Effector memory CD4-positive, alpha-beta T cell (primary cell): ENCODE measurements around the gene PTPN9.
"Not testable (repeated sequence)": the region's sequence is repeated elsewhere in the genome, so short reads cannot be mapped to it uniquely, and the experiment has no call there.

Experiments
- DNase-seq, 3 donors: peaks; one replicate each; pipeline ENCODE4 v3.0.0-alpha.2; 2020
- H3K27ac ChIP-seq: 2 replicates; pipeline ENCODE4 v1.7.0; 2013; ENCODE audit warnings: mild to moderate bottlenecking, low read length, moderate library complexity; ENCODE audit not compliant: insufficient read depth, poor library complexity, severe bottlenecking
- H3K27me3 ChIP-seq: replicated peaks from 2 replicates; pipeline ENCODE4 v1.7.0; 2013; ENCODE audit warnings: mild to moderate bottlenecking, low read length; ENCODE audit not compliant: insufficient read depth, control insufficient read depth, poor library complexity, severe bottlenecking
- H3K36me3 ChIP-seq: 2 replicates; pipeline ENCODE4 v1.7.0; 2013; ENCODE audit warnings: mild to moderate bottlenecking, low read length, moderate library complexity; ENCODE audit not compliant: control insufficient read depth, insufficient read depth
- H3K4me1 ChIP-seq: 2 replicates; pipeline ENCODE4 v1.7.0; 2013; ENCODE audit warnings: low read length, mild to moderate bottlenecking; ENCODE audit not compliant: control insufficient read depth, insufficient read depth, poor library complexity, severe bottlenecking
- H3K4me3 ChIP-seq: 2 replicates; pipeline ENCODE4 v1.7.0; 2013; ENCODE audit warnings: low read length, low read depth, mild to moderate bottlenecking; ENCODE audit not compliant: insufficient read depth, poor library complexity, severe bottlenecking
- H3K9me3 ChIP-seq: 2 replicates; pipeline ENCODE4 v1.7.0; 2013; ENCODE audit warnings: mild to moderate bottlenecking, low read length, moderate library complexity; ENCODE audit not compliant: control insufficient read depth

Gene PTPN9

DNA sequence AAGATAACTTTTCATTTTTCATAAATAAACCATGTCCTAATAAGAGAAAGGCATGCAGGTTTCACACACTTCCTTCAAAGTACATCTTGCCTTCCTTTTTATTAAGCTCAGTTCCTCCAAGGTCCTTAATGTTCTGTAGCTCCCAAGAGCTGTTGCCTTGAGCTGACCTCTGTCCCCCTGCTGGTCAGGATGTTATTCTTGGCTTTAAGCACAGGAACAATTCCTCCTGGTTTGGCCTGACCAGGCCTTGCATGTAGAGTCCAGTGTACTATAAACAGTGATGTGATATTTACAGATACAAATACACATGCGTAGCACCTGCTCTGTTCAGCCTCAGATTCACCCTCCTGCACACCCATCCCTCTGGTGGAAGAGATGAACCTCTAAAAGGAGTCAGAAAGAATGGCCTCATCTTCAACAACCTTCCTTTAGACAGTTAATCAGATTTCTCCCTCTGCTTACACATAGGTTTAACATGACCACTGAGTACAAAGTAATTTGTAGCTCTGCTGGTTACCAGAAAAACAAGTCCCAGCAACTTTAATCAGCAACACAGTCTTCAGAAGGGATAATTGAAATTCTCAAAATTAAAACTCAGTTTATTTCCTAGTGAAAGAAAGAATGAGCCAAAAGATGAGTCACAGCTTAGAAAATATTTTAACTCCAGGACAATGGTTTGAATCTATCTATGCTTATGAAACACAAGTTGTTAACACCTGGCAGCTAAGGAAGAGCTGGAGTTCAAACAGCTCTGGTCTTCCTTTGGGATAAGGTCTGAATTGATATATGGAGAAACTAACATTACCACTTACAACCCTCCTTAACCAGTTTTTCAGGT lies 46.5 kb downstream of the PTPN9 start:
- no peaks in the 10 kb centered on the region for H3K27me3 ChIP-seq
- no peak overlapping the region for H3K4me3 ChIP-seq
- no peak for DNase-seq
- no peaks in the 10 kb centered on the region for H3K36me3 ChIP-seq
- no peaks in the 10 kb centered on the region for H3K4me1 ChIP-seq
- H3K9me3 ChIP-seq, result no peaks in the 10 kb centered on the region
- H3K27ac ChIP-seq, result no peak overlapping the region

DNA sequence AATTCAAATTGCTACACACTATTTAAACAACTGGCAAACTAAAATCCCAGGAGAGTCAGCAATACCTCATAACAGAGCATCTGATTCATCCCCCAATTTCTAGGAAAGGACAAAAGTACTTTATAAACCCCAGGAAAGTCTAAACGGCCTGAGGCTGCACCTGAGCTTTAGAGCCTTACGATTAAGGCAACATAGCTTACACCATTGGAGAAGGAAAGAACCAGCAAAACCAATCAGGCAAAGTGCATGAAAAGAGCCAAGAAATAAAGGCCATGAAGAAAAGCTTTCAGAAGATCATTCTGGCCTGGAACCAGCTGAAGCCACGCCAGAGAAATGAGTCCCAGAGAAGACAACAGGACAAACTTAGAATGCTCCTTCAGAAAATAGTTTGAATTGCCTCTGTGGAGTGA lies 48.1 kb downstream of the PTPN9 start:
- no peak overlapping the region for H3K4me3 ChIP-seq
- H3K4me1 ChIP-seq, result no peaks in the 10 kb centered on the region
- H3K36me3 ChIP-seq, result peaks cover 8% of the 10 kb centered on the region
- no peaks in the 10 kb centered on the region for H3K27me3 ChIP-seq
- no peak for DNase-seq
- no peak overlapping the region for H3K27ac ChIP-seq
- H3K9me3 ChIP-seq, result no peaks in the 10 kb centered on the region

DNA sequence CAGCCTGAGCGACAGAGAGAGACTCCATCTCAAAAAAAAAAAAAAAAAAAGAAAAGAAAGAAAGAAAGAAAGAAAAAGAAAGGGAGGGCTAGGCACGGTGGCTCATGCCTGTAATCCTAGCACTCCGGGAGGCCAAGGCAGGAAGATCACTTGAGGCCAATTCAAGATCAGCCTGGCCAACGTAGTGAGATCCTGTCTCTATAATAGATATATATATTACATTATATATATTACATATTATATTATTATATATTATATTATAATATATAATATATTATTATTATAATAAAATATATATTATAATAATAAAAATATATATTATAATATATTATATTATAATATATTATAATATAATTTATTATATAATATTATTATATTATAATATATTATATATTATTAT lies 48.9 kb downstream of the PTPN9 start:
- no peak for DNase-seq
- Histone ChIP-seq H3K4me3 (no peak overlapping the region), H3K27me3 (no peaks in the 10 kb centered on the region), H3K36me3 (peaks cover 8% of the 10 kb centered on the region), H3K4me1 (no peaks in the 10 kb centered on the region), H3K9me3 (no peaks in the 10 kb centered on the region), H3K27ac (no peak overlapping the region)

- not testable (repeated sequence) for H3K4me3 ChIP-seq, H3K9me3 ChIP-seq, H3K4me1 ChIP-seq, DNase-seq, H3K27me3 ChIP-seq, H3K27ac ChIP-seq
- peaks cover 25% of the 10 kb centered on the region for H3K36me3 ChIP-seq
Measured at GRCh38 chr15:75525756-75526155, 53.4 kb downstream of the PTPN9 start.

DNA sequence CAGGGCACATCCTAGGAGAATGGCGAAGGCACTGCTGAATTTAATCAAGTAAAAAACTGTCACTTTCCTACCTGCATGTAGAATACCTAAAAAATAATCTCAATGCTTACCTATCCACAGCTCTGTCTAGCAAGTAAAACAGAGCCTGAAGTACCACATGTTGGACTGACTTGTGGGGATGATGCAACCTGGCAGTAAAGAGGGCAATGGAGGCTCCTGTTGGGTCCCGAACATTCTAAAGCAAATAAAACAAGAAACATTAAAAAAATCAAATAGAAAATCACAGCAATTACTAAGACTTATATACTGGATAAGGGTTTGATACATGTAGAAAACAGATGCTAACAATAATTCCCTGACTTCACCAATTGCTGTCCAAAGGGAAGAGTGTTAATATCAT lies 56.1 kb downstream of the PTPN9 start:
- no peaks in the 10 kb centered on the region for H3K4me1 ChIP-seq

GRCh38 chr15:75517233-75517632 lies 61.9 kb downstream of the PTPN9 start:
- Histone ChIP-seq H3K4me1 (no peaks in the 10 kb centered on the region), H3K4me3 (no peak overlapping the region), H3K27ac (no peak overlapping the region), H3K9me3 (no peaks in the 10 kb centered on the region), H3K36me3 (peaks cover 31% of the 10 kb centered on the region), H3K27me3 (no peaks in the 10 kb centered on the region)
- no peak for DNase-seq

More for the DNA sequence above, 56.1 kb downstream of the PTPN9 start:
- no peak for DNase-seq
- Histone ChIP-seq H3K9me3 (no peaks in the 10 kb centered on the region), H3K4me3 (no peak overlapping the region), H3K27ac (no peak overlapping the region), H3K27me3 (no peaks in the 10 kb centered on the region), H3K36me3 (peaks cover 36% of the 10 kb centered on the region)

GRCh38 chr15:75508840-75509532 lies 70.1 kb downstream of the PTPN9 start:
- no peaks in the 10 kb centered on the region for H3K9me3 ChIP-seq
- no peak overlapping the region for H3K4me3 ChIP-seq
- H3K27ac ChIP-seq, result no peak overlapping the region
- no peak for DNase-seq
- H3K4me1 ChIP-seq, result no peaks in the 10 kb centered on the region
- peaks cover 12% of the 10 kb centered on the region for H3K36me3 ChIP-seq
- no peaks in the 10 kb centered on the region for H3K27me3 ChIP-seq

GRCh38 chr15:75502360-75502759 lies 76.8 kb downstream of the PTPN9 start:
- H3K27ac ChIP-seq, result no peak overlapping the region
- no peak for DNase-seq
- no peaks in the 10 kb centered on the region for H3K4me1 ChIP-seq
- no peaks in the 10 kb centered on the region for H3K9me3 ChIP-seq
- peaks cover 8% of the 10 kb centered on the region for H3K36me3 ChIP-seq
- no peaks in the 10 kb centered on the region for H3K27me3 ChIP-seq
- H3K4me3 ChIP-seq, result no peak overlapping the region

DNA sequence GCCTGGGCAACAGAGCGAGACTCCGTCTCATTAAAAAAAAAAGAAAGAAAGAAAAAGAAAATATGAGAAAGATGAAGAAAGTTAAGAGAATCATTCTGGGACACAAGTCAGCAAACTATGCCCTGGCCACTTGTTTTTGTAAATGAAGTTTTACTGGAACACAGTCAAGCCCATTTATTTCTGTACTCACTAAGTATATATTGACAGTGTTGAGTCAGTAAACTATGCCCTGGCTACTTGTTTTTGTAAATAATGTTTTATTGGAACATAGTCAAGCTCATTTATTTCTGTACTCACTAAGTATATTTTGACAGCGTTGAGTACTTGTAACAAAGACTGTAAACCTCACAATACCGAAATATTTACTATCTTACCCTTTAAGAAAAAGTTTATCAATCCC lies 85.4 kb downstream of the PTPN9 start:
- Histone ChIP-seq H3K36me3 (peaks cover 6% of the 10 kb centered on the region), H3K27me3 (no peaks in the 10 kb centered on the region), H3K4me3 (no peak overlapping the region), H3K9me3 (no peaks in the 10 kb centered on the region), H3K27ac (no peak overlapping the region), H3K4me1 (no peaks in the 10 kb centered on the region)
- no peak for DNase-seq

- Histone ChIP-seq H3K9me3 (no peaks in the 10 kb centered on the region), H3K4me1 (no peaks in the 10 kb centered on the region), H3K36me3 (peaks cover 17% of the 10 kb centered on the region), H3K27ac (no peak overlapping the region), H3K4me3 (no peak overlapping the region), H3K27me3 (no peaks in the 10 kb centered on the region)
- no peak for DNase-seq
Measured at GRCh38 chr15:75483961-75484360, 95.2 kb downstream of the PTPN9 start.
